ENCODE data around the gene MAGI2. TPM values are rescaled to one million over a fixed set of nuclear protein-coding genes. Genes with fewer than 3 reads are reported as not detected.

Gene MAGI2
- total RNA-seq, 1 donor from 2014 or later = 5.4 TPM

- no peak for DNase-seq (ENCODE audit: low read depth)
- Mint-ChIP-seq H3K4me1 (ENCODE audit: low read depth, unreplicated experiment) (peaks cover 3% of the 10 kb centered on the region), H3K27me3 (ENCODE audit: low read depth, unreplicated experiment) (no peaks in the 10 kb centered on the region), H3K9me3 (ENCODE audit: unreplicated experiment) (no peaks in the 10 kb centered on the region), H3K36me3 (ENCODE audit: low read depth, unreplicated experiment) (no peaks in the 10 kb centered on the region), H3K27ac (ENCODE audit: unreplicated experiment) (no peak overlapping the region), H3K4me3 (ENCODE audit: unreplicated experiment) (no peak overlapping the region)
- peaks cover 4% of the 10 kb centered on the region for H3K4me1 ChIP-seq (ENCODE audit: insufficient read depth, low read length)
- no peak for TF ChIP-seq CTCF (IDR thresholded peaks at IDR 0.05; ENCODE audit: insufficient read depth, low read depth, low read length)
- H3K9ac ChIP-seq (ENCODE audit: low read length) = no peak overlapping the region
- H3K4me3 ChIP-seq (ENCODE audit: insufficient read depth, low read depth, low read length) = no peak overlapping the region
- H2AFZ ChIP-seq (ENCODE audit: low read depth, low read length) = no peak overlapping the region
- H3K36me3 ChIP-seq (ENCODE audit: insufficient read depth, low read length) = no peaks in the 10 kb centered on the region
- FAIRE-seq = no peak
- no peaks in the 10 kb centered on the region for H3K9me3 ChIP-seq (ENCODE audit: insufficient read depth, low read depth, low read length)
- H3K4me2 ChIP-seq (ENCODE audit: low read length) = no peak overlapping the region
- no peaks in the 10 kb centered on the region for H4K20me1 ChIP-seq (ENCODE audit: insufficient read depth, low read length)
- no peak overlapping the region for H3K27ac ChIP-seq (ENCODE audit: low read depth, low read length)
- no peaks in the 10 kb centered on the region for H3K27me3 ChIP-seq (ENCODE audit: insufficient read depth, low read length)
- H3K79me2 ChIP-seq (ENCODE audit: insufficient read depth, low read length) = no peaks in the 10 kb centered on the region
These were observed 111.6 kb downstream of the MAGI2 start for GRCh38 chr7:79341902-79342301.

- FAIRE-seq = peak; percentile 45
- H3K27ac Mint-ChIP-seq (ENCODE audit: unreplicated experiment) = no peak overlapping the region
- no peaks in the 10 kb centered on the region for H4K20me1 ChIP-seq (ENCODE audit: insufficient read depth, low read length)
These were observed 113.3 kb downstream of the MAGI2 start for GRCh38 chr7:79340212-79340611.

More at GRCh38 chr7:79340212-79340611, 113.3 kb downstream of the MAGI2 start:
- no peaks in the 10 kb centered on the region for H3K36me3 ChIP-seq (ENCODE audit: insufficient read depth, low read length)
- no peaks in the 10 kb centered on the region for H3K36me3 Mint-ChIP-seq (ENCODE audit: low read depth, unreplicated experiment)
- no peaks in the 10 kb centered on the region for H3K9me3 Mint-ChIP-seq (ENCODE audit: unreplicated experiment)
- no peaks in the 10 kb centered on the region for H3K79me2 ChIP-seq (ENCODE audit: insufficient read depth, low read length)
- DNase-seq (ENCODE audit: low read depth) = peak; percentile 41
- H3K9ac ChIP-seq (ENCODE audit: low read length) = no peak overlapping the region
- H3K9me3 ChIP-seq (ENCODE audit: insufficient read depth, low read depth, low read length) = no peaks in the 10 kb centered on the region
- H3K4me1 Mint-ChIP-seq (ENCODE audit: low read depth, unreplicated experiment) = peaks cover 3% of the 10 kb centered on the region
- no peak overlapping the region for H3K4me3 ChIP-seq (ENCODE audit: insufficient read depth, low read depth, low read length)
- no peaks in the 10 kb centered on the region for H3K27me3 ChIP-seq (ENCODE audit: insufficient read depth, low read length)
- no peak overlapping the region for H3K4me3 Mint-ChIP-seq (ENCODE audit: unreplicated experiment)
- TF ChIP-seq EZH2 (IDR thresholded peaks at IDR 0.05; ENCODE audit: insufficient read depth, low read length) = no peak
- TF ChIP-seq CTCF (IDR thresholded peaks at IDR 0.05; ENCODE audit: insufficient read depth, low read depth, low read length) = no peak
- H3K4me2 ChIP-seq (ENCODE audit: low read length) = no peak overlapping the region
- no peaks in the 10 kb centered on the region for H3K27me3 Mint-ChIP-seq (ENCODE audit: low read depth, unreplicated experiment)
- peaks cover 4% of the 10 kb centered on the region for H3K4me1 ChIP-seq (ENCODE audit: insufficient read depth, low read length)
- no peak overlapping the region for H2AFZ ChIP-seq (ENCODE audit: low read depth, low read length)
- no peak overlapping the region for H3K27ac ChIP-seq (ENCODE audit: low read depth, low read length)

All from astrocyte (in vitro differentiated cells and primary cell).